HG02571 (cell line): Measurements from ENCODE around the gene PLPP3.

Source experiments
- ATAC-seq: cut with Tn5 transposase; IDR thresholded peaks from one replicate; pipeline ENCODE4 v1.9.1; 2021; ENCODE audit warnings: mild to moderate bottlenecking, moderate library complexity; ENCODE audit not compliant: unreplicated experiment

The PLPP3 gene

DNA sequence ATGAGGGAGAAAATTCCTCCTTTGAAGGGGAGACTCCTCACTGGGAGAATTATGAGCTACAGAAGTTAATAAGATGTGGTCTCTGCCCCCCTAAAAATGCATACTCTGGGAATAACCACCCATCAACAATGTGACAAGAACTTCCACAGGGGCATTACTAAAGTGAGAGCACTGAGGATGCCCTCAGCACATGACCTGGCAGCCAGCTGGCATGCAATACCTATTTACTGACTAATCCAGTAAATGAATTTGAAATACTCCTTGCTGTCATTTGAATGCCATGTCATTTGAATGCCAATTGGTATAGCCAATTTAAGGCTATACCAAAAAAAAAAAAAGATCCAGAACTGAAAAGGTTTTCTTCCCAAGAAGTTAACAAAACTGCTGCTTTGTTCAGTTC lies 30.8 kb downstream of the PLPP3 start:
- no peak for ATAC-seq

DNA sequence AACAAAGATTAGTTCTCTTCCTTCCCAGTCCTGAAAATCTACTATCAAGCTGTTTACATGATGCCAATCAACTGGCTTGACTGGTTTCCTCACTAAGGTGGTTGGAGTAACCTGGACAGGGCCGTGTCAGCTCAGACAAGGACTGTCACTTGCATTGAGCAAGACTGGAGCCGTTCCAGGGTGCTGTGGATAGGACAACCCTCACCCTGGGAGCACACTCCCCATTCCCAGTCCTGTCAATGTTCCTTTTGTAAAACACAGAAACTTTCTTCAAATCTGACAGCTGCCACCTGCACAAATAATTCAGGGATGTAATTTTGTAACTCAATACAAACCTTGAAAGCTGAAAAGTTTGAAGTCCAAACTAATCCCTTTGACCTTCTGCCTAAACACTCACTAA lies 31.4 kb downstream of the PLPP3 start:
- ATAC-seq = no peak

- no peak for ATAC-seq
These were observed 31.9 kb downstream of the PLPP3 start for GRCh38 chr1:56547473-56547872.

DNA sequence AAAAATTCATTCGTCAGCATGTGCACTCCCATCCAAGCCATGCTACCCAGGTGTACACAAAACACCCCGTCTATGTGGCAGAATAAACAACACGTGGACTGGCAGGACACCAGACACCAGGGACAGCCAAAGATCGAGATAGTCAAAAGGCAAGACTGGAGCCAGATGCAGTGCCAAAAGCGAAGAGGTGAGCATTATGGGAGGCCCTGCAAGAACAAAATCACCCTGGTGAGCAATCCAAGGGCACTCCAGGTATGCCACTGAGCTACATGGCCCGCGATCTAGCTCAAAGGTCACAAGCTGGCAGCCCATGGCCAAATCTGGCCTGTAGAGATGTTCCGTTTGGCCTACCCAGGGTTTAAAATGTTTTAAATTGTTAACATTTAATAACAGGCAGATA lies 33.7 kb downstream of the PLPP3 start:
- ATAC-seq = no peak

GRCh38 chr1:56543783-56544612 lies 35.4 kb downstream of the PLPP3 start:
- ATAC-seq = no peak

DNA sequence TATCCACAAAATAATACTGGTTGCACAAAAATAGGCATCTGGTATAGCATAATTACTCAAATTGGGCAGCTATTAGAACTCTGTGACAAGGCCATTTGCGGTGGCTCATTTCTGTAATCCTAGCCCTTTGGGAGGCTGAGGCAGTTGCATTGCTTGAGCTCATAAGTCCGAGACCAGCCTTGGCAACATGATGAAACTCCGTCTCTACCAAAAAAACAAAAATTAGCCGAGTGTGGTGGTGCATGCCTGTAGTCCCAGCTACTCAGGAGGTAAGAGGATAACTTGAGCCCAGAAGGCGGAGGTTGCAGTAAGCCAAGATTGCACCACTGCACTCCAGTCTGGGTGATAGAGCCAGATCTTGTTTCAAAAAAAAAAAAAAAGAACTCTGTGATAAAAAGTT lies 36.7 kb downstream of the PLPP3 start:
- no peak for ATAC-seq

- ATAC-seq = no peak
These were observed 38.0 kb downstream of the PLPP3 start for GRCh38 chr1:56541408-56541807.

DNA sequence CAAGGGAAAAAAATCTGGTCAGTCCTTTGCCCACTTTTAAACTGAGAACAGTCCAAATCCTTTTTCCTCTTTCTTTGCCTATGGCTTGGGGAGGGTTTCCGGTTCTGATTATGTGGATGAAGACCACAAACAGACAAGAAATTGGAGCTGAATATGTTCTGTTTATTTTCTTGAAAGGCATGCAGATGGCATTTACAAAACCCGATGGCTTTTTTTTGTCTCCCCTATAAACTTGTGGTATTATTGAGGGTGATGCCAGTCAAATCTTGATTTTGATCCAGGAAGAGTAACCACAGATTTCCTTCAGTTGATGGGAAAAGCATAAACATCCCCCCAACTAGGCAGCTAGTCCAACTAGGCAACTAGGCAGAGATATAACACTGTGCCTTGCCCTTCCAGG lies 38.9 kb downstream of the PLPP3 start:
- ATAC-seq = no peak

DNA sequence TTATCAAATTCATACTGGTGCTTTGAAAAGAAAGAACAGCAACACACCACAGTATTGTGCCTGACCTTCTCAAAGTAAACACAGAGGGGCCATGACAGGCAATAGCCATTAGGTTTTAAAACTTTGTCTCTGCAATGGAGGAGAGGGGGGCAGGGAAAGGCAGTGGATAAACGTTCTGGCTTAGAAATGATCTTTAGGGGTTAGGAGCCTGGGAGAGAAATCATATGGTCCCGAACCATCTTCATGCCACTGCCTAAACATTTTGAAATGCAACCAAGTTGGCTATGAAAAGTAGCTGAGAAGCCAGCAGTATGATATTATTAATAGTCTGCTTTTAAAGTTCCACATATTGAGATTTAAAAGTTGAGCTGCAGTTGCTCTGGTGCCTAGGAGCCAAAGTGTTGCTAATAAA lies 39.8 kb downstream of the PLPP3 start:
- no peak for ATAC-seq

GRCh38 chr1:56538532-56538931 lies 40.8 kb downstream of the PLPP3 start:
- ATAC-seq = no peak

- no peak for ATAC-seq
These were observed 41.7 kb downstream of the PLPP3 start for GRCh38 chr1:56537660-56538059.

- no peak for ATAC-seq
These were observed 43.4 kb downstream of the PLPP3 start for GRCh38 chr1:56535939-56536338.

GRCh38 chr1:56535362-56535761 lies 44.0 kb downstream of the PLPP3 start:
- ATAC-seq = no peak

- ATAC-seq = no peak
These were observed 45.2 kb downstream of the PLPP3 start for GRCh38 chr1:56534130-56534651.

DNA sequence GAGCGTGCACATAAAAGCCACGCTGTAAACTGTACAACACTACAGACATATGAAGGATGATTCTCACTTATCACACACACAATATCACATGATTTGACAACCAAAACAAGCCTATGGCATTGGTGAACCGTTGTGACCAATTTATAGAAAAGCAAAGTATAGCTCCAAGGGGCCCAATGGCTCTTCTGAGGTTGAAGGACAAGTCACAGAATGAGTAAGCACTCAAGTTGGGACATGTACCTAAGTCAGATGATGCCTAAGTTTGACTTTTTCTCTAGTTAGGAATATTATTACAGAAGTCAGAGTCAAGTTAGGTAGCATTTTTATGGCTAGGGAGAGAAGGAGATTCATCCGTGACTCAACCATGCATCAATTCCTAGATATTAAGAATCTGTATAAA lies 45.7 kb downstream of the PLPP3 start:
- peak; percentile 78 for ATAC-seq

DNA sequence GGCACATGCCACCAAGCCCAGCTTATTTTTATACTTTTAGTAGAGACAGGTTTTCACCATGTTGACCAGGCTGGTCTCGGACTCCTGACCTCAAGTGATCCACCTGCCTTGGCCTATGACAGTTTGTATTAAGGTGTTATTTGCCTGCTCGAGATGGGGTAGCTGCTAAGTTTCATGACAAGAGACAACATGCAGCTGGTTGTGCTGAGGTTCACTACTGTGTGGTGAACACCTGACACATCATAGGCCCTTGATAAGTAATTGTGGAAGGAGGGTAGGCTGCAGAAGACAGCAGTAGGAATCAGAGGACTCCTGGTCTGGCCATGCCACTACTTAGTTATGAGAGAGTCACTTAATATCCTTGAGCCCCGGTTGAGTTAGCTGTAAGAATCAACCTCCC lies 46.2 kb downstream of the PLPP3 start:
- ATAC-seq = no peak

DNA sequence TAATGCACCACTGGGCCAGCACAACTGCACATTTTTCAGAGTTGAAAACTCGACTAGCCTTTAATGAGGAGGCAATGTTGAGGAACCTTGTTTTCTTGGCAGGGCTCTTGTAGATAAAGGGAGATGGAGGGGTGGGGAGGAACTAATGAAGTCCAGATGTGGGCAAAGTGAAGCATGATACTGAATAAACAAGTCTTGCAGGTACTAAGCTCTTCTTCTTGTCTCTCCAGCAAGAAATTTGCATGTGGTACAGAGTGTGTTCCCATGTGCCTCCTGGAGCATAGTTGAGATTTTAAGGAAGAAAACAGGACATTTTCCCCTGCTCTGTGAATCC lies 47.0 kb downstream of the PLPP3 start:
- ATAC-seq = no peak

DNA sequence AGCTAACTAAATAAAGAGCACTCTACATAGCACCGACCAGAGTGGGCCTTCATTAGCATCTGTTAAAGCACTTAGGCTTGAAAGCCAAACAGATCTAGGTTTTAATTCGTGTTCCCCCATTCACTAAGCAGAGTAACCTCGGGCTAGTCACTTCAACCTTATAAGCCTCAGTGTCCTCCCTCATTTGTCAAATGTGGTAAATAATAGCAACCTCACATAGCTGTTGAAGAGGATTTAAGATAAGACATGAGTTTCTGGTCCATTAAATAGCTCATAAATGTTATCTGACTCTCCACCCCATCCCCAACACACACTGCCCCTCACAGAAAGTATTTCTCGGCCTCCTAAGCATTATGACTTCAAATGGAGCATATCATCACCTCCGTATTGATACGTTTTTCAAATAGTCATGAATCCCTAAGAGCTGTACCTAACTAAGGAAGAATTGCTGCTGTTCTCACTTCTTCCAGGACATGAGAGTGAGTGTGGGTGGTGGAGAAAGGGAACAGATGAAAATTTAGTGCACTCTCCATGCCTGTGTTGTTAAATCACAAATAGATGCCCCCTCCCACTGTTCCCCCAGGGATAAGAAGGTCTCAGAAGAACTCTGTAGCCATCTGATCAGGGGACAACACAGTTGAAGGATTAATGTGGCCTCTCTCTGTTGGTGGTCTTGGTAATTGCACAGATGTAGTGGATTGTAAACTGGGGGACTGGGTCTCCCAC lies 47.6 kb downstream of the PLPP3 start:
- no peak for ATAC-seq

GRCh38 chr1:56529801-56530200 lies 49.6 kb downstream of the PLPP3 start:
- ATAC-seq = no peak

DNA sequence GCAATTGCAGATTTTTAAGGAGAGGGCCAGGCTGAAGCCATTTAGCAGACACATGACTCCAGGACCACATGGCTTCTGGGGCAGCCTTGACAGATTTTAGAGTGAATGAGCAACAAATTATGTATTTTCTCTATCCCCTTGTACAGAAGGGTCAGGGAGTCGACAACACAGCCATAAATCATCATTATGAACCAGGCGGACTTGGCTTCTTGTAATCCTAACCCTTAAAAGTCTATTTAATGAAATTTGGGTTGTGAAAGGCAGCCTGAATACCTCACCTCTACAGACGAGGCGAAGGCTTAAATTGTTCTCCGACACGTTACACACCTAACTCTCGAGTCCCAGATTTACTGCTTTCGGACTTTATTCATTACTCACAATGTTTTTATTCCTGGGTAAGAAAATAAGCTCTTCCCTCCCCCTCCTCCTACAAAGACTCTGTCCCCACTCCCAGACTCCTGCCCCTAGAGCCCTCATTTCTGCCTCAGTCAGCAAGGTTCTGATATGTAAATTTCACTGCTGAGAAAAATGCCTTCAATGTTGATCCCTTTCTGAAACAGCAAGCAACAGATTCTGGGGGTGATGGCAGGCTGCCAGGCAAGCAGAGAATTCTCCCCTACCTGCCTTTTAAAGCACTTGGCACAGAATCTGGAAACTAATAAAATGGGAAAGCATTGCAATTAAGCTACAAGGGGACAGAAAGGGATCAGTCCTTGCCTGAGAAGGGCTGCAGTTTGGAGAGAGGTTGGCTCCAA lies 51.6 kb downstream of the PLPP3 start:
- ATAC-seq = no peak

GRCh38 chr1:56526571-56527174 lies 52.7 kb downstream of the PLPP3 start:
- ATAC-seq = peak; percentile 63
